Retinal pigment epithelial cell (primary cell): ENCODE results near the gene SELENOI.
"Not testable (repeated sequence)": the region's sequence is repeated elsewhere in the genome, so short reads cannot be mapped to it uniquely, and the experiment has no call there.

ENCODE experiments used
- DNase-seq: peaks from one replicate; pipeline ENCODE4 v3.0.0-alpha.2; 2010; ENCODE audit warnings: low read depth
- H3K4me3 ChIP-seq: 2 replicates; pipeline ENCODE4 v1.5.1; 2011; ENCODE audit warnings: mild to moderate bottlenecking, low read length, control low read depth, moderate library complexity
- TF ChIP-seq, protein P1 (sequence below): conservative IDR thresholded peaks from 2 replicates; pipeline ENCODE4 v1.5.1; 2011; ENCODE audit warnings: low read depth, low read length, control low read depth, inconsistent platforms

The SELENOI gene

GRCh38 chr2:26327291-26328272, 18.4 kb upstream of the SELENOI start:
- DNase-seq = no peak
- TF ChIP-seq, protein P1, sequence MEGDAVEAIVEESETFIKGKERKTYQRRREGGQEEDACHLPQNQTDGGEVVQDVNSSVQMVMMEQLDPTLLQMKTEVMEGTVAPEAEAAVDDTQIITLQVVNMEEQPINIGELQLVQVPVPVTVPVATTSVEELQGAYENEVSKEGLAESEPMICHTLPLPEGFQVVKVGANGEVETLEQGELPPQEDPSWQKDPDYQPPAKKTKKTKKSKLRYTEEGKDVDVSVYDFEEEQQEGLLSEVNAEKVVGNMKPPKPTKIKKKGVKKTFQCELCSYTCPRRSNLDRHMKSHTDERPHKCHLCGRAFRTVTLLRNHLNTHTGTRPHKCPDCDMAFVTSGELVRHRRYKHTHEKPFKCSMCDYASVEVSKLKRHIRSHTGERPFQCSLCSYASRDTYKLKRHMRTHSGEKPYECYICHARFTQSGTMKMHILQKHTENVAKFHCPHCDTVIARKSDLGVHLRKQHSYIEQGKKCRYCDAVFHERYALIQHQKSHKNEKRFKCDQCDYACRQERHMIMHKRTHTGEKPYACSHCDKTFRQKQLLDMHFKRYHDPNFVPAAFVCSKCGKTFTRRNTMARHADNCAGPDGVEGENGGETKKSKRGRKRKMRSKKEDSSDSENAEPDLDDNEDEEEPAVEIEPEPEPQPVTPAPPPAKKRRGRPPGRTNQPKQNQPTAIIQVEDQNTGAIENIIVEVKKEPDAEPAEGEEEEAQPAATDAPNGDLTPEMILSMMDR = no peak
- no peak overlapping the region for H3K4me3 ChIP-seq

- H3K4me3 ChIP-seq = not testable (repeated sequence)
Observed at GRCh38 chr2:26329083-26329482, 16.9 kb upstream of the SELENOI start.

DNA sequence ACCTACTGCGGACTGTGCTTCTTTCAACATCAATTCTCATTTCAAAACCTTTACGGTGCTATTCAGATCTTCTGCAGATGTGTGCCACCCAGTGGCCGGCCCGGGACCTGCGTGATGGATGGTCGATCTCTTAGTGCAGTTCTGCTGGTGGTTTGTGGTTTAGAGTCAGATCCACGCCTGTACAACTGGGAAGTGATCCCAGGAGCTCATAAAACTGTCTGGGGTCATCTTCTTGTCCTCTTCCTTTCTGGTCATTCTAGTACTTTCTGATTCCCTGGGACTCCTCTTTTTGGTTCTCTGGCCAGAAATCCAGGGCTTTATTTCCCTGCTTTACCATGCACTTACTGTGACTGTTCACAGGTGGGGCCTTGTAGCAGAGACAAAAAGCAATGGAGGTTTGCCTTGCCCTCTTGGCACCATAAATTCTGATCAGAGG, 15.8 kb upstream of the SELENOI start:
- TF ChIP-seq, protein P1 = peak; percentile 96
- DNase-seq = no peak
- H3K4me3 ChIP-seq = no peak overlapping the region

More at GRCh38 chr2:26329083-26329482, 16.9 kb upstream of the SELENOI start:
- not testable (repeated sequence) for DNase-seq

DNA sequence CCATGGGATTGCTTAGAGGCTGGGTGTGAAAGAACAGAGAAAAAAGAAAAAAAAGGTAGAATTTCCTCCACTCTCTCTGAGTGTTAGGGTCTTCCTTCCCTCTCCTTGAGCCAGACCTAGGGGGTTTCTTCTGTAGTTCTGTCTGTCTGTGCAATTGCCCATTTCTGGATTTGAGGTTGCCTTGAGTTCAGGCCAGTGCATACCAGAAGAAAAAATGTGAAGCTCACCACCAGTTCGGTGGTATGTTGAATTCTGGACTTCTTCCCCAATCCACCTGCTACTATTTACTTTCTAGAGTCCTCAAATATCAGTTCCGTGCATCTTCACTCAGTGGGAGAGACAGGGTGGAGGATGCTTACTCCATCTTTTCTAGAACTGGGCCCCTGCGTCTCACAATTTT, 15.3 kb upstream of the SELENOI start:
- H3K4me3 ChIP-seq = no peak overlapping the region
- TF ChIP-seq, protein P1 = no peak
- DNase-seq = no peak

- not testable (repeated sequence) for H3K4me3 ChIP-seq, DNase-seq
Observed at GRCh38 chr2:26331321-26331720, 14.6 kb upstream of the SELENOI start.

DNA sequence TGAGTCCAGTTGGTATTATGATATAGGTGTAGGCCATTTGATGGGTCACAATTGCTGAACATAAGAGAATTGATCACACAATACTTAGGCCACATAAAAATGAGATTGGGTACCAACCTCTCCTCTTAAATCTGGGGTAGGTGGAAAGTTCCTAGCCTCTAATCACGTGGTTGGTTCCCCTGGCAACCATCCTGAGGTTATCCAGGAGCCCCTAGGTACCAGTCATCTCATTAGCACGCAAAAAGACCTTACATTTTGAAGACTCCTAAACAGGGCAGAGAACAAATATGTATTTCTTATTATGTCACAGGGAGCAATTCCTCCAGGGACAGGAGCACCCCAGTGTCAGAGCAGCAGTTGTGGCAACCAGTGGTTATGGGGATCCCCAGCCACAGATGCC, 12.7 kb upstream of the SELENOI start:
- TF ChIP-seq, protein P1 = no peak
- no peak overlapping the region for H3K4me3 ChIP-seq
- no peak for DNase-seq

GRCh38 chr2:26335231-26335630, 10.7 kb upstream of the SELENOI start:
- TF ChIP-seq, protein P1 = no peak
- no peak overlapping the region for H3K4me3 ChIP-seq
- DNase-seq = no peak

GRCh38 chr2:26336719-26337118, 9.2 kb upstream of the SELENOI start:
- TF ChIP-seq, protein P1 = no peak
- H3K4me3 ChIP-seq = no peak overlapping the region
- DNase-seq = no peak
